ENCODE measurements around the gene HTRA1. TPM values are rescaled to one million over a fixed set of nuclear protein-coding genes. Genes with fewer than 3 reads are reported as not detected.

Gene HTRA1
- 43.1 and 63.7 TPM in 2 replicates for total RNA-seq

GRCh38 chr10:122461367-122461728, at the start of gene HTRA1:
HTRA1 (plus strand) TSS chr10:122461553; CDS start chr10:122461653, 100 bp downstream.

DNA sequence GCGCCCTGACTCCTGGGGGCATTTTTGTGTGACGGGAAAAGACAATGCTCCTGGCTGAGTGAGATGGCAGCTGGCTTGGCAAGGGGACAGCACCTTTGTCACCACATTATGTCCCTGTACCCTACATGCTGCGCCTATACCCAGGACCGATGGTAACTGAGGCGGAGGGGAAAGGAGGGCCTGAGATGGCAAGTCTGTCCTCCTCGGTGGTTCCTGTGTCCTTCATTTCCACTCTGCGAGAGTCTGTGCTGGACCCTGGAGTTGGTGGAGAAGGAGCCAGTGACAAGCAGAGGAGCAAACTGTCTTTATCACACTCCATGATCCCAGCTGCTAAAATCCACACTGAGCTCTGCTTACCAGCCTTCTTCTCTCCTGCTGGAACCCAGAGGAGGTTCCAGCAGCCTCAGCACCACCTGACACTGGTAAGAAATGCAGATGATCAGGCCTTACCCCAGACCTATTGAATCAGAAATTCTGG, 6.7 kb upstream of the HTRA1 start, which contains the start of gene ARMS2:
ARMS2 (plus strand) TSS at position 51 of the 478 bp plus-strand sequence; CDS start at position 126, 75 bp downstream.

GRCh38 chr10:122560279-122560804, 99.0 kb downstream of the HTRA1 start, which contains the start of gene DMBT1:
DMBT1 (plus strand) TSS chr10:122560754; CDS start chr10:122560771, 17 bp downstream.

Other genes with a start within 250 kb of the HTRA1 start
- not detected in 2 replicates for gene BTBD16, start 190.3 kb upstream of the HTRA1 start, total RNA-seq
- gene PLEKHA1, start 86.8 kb upstream of the HTRA1 start, total RNA-seq = 34.4 and 35.4 TPM in 2 replicates
- not detected in 2 replicates for gene ARMS2, start 6.9 kb upstream of the HTRA1 start, total RNA-seq
- gene DMBT1, start 99.2 kb downstream of the HTRA1 start, total RNA-seq = not detected in 2 replicates
- not detected in 2 replicates for gene C10orf120, start 238.3 kb downstream of the HTRA1 start, total RNA-seq